ENCODE data around the gene TOMM20. TPM values are rescaled to one million over a fixed set of nuclear protein-coding genes. Genes with fewer than 3 reads are reported as not detected.
A peak's percentile ranks its signal among the peaks of the same experiment; 100 is the strongest.

Gene TOMM20
- total and polyA plus RNA-seq, 2 donors (not counting 1 experiment from before 2014, with no cell fraction given) = 25.0 to 77.3 TPM

GRCh38 chr1:235060607-235061470, 67.8 kb downstream of the TOMM20 start:
- ATAC-seq (ENCODE audit: low read depth) = no peak
- TF ChIP-seq CTCF (IDR thresholded peaks at IDR 0.05) (no peak), EZH2 (IDR thresholded peaks at IDR 0.05; ENCODE audit: borderline replicate concordance, insufficient read depth, low read depth, low read length, poor library complexity, severe bottlenecking) (no peak)
- H3K27me3 Mint-ChIP-seq = no peaks in the 10 kb centered on the region

More at GRCh38 chr1:235060607-235061470, 67.8 kb downstream of the TOMM20 start:
- Histone ChIP-seq H3K27ac (ENCODE audit: low read length in 2 of 2) (no peak overlapping the region), H3K27me3 (replicated peaks in 1 of 4; ENCODE audit: control extremely low read depth in 1 of 4, control insufficient read depth in 3 of 4, insufficient read depth in 4 of 4, low read length in 3 of 4) (no peaks in the 10 kb centered on the region), H3K4me3 (ENCODE audit: control extremely low read depth in 1 of 5, extremely low read depth in 1 of 5, insufficient read depth in 1 of 5, low read depth in 2 of 5, low read length in 4 of 5) (no peak overlapping the region), H3K4me1 (ENCODE audit: control insufficient read depth in 2 of 2, insufficient read depth in 2 of 2, low read length in 2 of 2) (peaks cover 7 to 8% of the 10 kb centered on the region in 2 donors), H3K36me3 (replicated peaks in 1 of 2; ENCODE audit: control extremely low read depth in 1 of 2, control insufficient read depth in 1 of 2, extremely low read depth in 1 of 2, insufficient read depth in 2 of 2, low read length in 1 of 2) (no peaks in the 10 kb centered on the region), H3K79me2 (ENCODE audit: control insufficient read depth, insufficient read depth, low read length) (no peaks in the 10 kb centered on the region), H3K4me2 (replicated peaks; ENCODE audit: low read depth, low read length, poor library complexity, severe bottlenecking) (no peak overlapping the region), H3K9me3 (ENCODE audit: control extremely low read depth in 1 of 3, control insufficient read depth in 2 of 3, insufficient read depth in 1 of 3, low read length in 2 of 3) (no peaks in the 10 kb centered on the region), H4K20me1 (ENCODE audit: control insufficient read depth, insufficient read depth, low read length, poor library complexity, severe bottlenecking) (no peaks in the 10 kb centered on the region), H3K9ac (ENCODE audit: low read length) (no peak overlapping the region), H2AFZ (ENCODE audit: insufficient read depth, low read depth, low read length, poor library complexity, severe bottlenecking) (peak overlapping the region; percentile 36)
- Mint-ChIP-seq H3K4me3 (no peak overlapping the region), H3K9me3 (ENCODE audit: insufficient read depth) (no peaks in the 10 kb centered on the region), H3K4me1 (peaks cover 20% of the 10 kb centered on the region), H3K27ac (peak overlapping the region; percentile 15)
- CTCF ChIA-PET = interaction anchor here (1.0 kb wide), 2 partner anchors 45 to 561 kb away, joined by 3 to 4 read pairs; no protein-coding TSS in a partner anchor
- no peak for DNase-seq
- WGBS (ENCODE audit: insufficient coverage) = 58% methylated on average over 6 of the region's 7 CpGs
- POLR2A ChIA-PET = interaction anchor here (1.1 kb wide), 1 partner anchor 11 kb away, joined by 4 read pairs; no protein-coding TSS in a partner anchor
- intact Hi-C loops (cut with micrococcal nuclease) = no loop called here

Small RNA genes lying within 50 kb of the gene (small RNA-seq; reads per million reads assigned to genes)
- gene AL732292.1 (ENCODE audit: insufficient read length, low read depth, low replicate concordance) = not detected
- 158 reads per million, percentile 95 among the genes with 10 or more reads in this experiment for gene SNORA14B (ENCODE audit: insufficient read length, low read depth, low replicate concordance)

Other genes with a start within 250 kb of the TOMM20 start
- gene RBM34, start 32.4 kb upstream of the TOMM20 start, total RNA-seq = 131 and 137 TPM in 2 replicates
- 24.4 and 36.1 TPM in 2 replicates for gene RBM34, start 32.4 kb upstream of the TOMM20 start, polyA plus RNA-seq
- gene ARID4B, start 199.3 kb upstream of the TOMM20 start, total RNA-seq = 101 and 110 TPM in 2 replicates
- 13.2 and 23.0 TPM in 2 replicates for gene ARID4B, start 199.3 kb upstream of the TOMM20 start, polyA plus RNA-seq
- gene GGPS1, start 199.7 kb upstream of the TOMM20 start, total RNA-seq = 43.6 and 46.8 TPM in 2 replicates
- 13.4 and 15.2 TPM in 2 replicates for gene GGPS1, start 199.7 kb upstream of the TOMM20 start, polyA plus RNA-seq
- 18.4 and 22.1 TPM in 2 replicates for gene TBCE, start 238.6 kb upstream of the TOMM20 start, total RNA-seq
- 15.2 and 25.3 TPM in 2 replicates for gene TBCE, start 238.6 kb upstream of the TOMM20 start, polyA plus RNA-seq

Data from B cell (primary cell).